HEK293 (cell line): Measurements from ENCODE around the gene DCST1.
A peak's percentile ranks its signal among the peaks of the same experiment; 100 is the strongest.

Experiments
- CTCF ChIA-PET: fragments of 350-600 bp; formaldehyde crosslinking; extraction: SDS; loops from one replicate; lab custom pipeline; 2021; ENCODE audit warnings: antibody characterized with exemption; lab: Yijun Ruan, JAX
- POLR2A ChIA-PET: fragments of 300-600 bp; formaldehyde crosslinking; extraction: SDS; loops from one replicate; lab custom pipeline; 2020; ENCODE audit warnings: antibody characterized with exemption, inconsistent platforms; lab: Yijun Ruan, JAX
- H3K27ac ChIP-seq: fragments of 200-500 bp; sonication (Bioruptor generic); 2 replicates; pipeline ENCODE4 v1.5.1; 2014; ENCODE audit warnings: low read depth, low read length, control low read depth, inconsistent platforms; ENCODE audit errors: extremely low read depth
- H3K36me3 ChIP-seq, 2 experiments: fragments of 200-500 bp in 1 of 2; sonication (Bioruptor generic) in 1 of 2; 1 replicate in 1 of 2; 2 replicates in 1 of 2; pipeline ENCODE4 v1.5.1; 2014 to 2017; ENCODE audit warnings: inconsistent platforms in 2 of 2, low read length in 2 of 2; ENCODE audit not compliant: control insufficient read depth in 2 of 2, insufficient read depth in 1 of 2
- H3K4me1 ChIP-seq: fragments of 200-500 bp; sonication (Bioruptor generic); 2 replicates; pipeline ENCODE4 v1.5.1; 2014; ENCODE audit warnings: mild to moderate bottlenecking, low read length, inconsistent platforms; ENCODE audit not compliant: control insufficient read depth, insufficient read depth
- H3K4me3 ChIP-seq: 2 replicates; pipeline ENCODE4 v1.5.1; 2011; ENCODE audit warnings: low read depth, mild to moderate bottlenecking, control low read depth, low read length, moderate library complexity
- H3K9me3 ChIP-seq: fragments of 200-500 bp; sonication (Bioruptor generic); 2 replicates; pipeline ENCODE4 v1.5.1; 2014; ENCODE audit warnings: low read depth, low read length, inconsistent platforms; ENCODE audit not compliant: control insufficient read depth, insufficient read depth
- GLIS1 ChIP-seq: fragments of 450-650 bp; formaldehyde crosslinking; IDR thresholded peaks from 2 replicates; pipeline ENCODE4 v1.5.1; 2016; ENCODE audit warnings: missing biosample characterization, missing genetic modification characterization
- GLIS2 ChIP-seq: fragments of 450-650 bp; formaldehyde crosslinking; IDR thresholded peaks from 2 replicates; pipeline ENCODE4 v1.5.1; 2016; ENCODE audit warnings: missing biosample characterization, missing genetic modification characterization
- HIC1 ChIP-seq: fragments of 450-650 bp; formaldehyde crosslinking; IDR thresholded peaks from 2 replicates; pipeline ENCODE4 v1.5.1; 2016; ENCODE audit warnings: missing biosample characterization, missing genetic modification characterization
- PRDM1 ChIP-seq: fragments of 450-650 bp; formaldehyde crosslinking; IDR thresholded peaks from 2 replicates; pipeline ENCODE4; 2016; ENCODE audit warnings: missing biosample characterization, missing genetic modification characterization
- REST ChIP-seq: fragments of 450-650 bp; formaldehyde crosslinking; IDR thresholded peaks from 2 replicates; pipeline ENCODE4 v1.5.1; 2016; ENCODE audit warnings: missing biosample characterization, missing genetic modification characterization
- SP2 ChIP-seq: fragments of 450-650 bp; formaldehyde crosslinking; IDR thresholded peaks from 2 replicates; pipeline ENCODE4 v1.5.1; 2016; ENCODE audit warnings: missing biosample characterization, missing genetic modification characterization
- ZFP69B ChIP-seq: fragments of 450-650 bp; formaldehyde crosslinking; IDR thresholded peaks from 2 replicates; pipeline ENCODE4 v1.5.1; 2016; ENCODE audit warnings: missing biosample characterization, missing genetic modification characterization
- ZIC2 ChIP-seq: fragments of 450-650 bp; formaldehyde crosslinking; IDR thresholded peaks from 2 replicates; pipeline ENCODE4 v1.5.1; 2016; ENCODE audit warnings: missing biosample characterization, missing genetic modification characterization
- ZNF18 ChIP-seq: fragments of 450-650 bp; formaldehyde crosslinking; IDR thresholded peaks from 2 replicates; pipeline ENCODE4 v1.5.1; 2016; ENCODE audit warnings: missing biosample characterization, missing genetic modification characterization
- ZNF2 ChIP-seq: fragments of 450-650 bp; formaldehyde crosslinking; IDR thresholded peaks from 2 replicates; pipeline ENCODE4 v1.5.1; 2016; ENCODE audit warnings: missing biosample characterization, missing genetic modification characterization
- ZNF350 ChIP-seq: fragments of 450-650 bp; formaldehyde crosslinking; IDR thresholded peaks from 2 replicates; pipeline ENCODE4 v1.5.0; 2017; ENCODE audit warnings: missing biosample characterization, mild to moderate bottlenecking, missing genetic modification characterization
- ZNF391 ChIP-seq: fragments of 450-650 bp; formaldehyde crosslinking; IDR thresholded peaks from 2 replicates; pipeline ENCODE4 v1.5.1; 2016; ENCODE audit warnings: low read depth, missing biosample characterization, missing genetic modification characterization, borderline replicate concordance
- ZNF626 ChIP-seq: fragments of 450-650 bp; sonication (Bioruptor Pico); formaldehyde crosslinking; IDR thresholded peaks from 2 replicates; pipeline ENCODE4 v1.5.1; 2018; ENCODE audit warnings: missing biosample characterization, missing genetic modification characterization, inconsistent platforms
- ZNF692 ChIP-seq: fragments of 450-650 bp; formaldehyde crosslinking; IDR thresholded peaks from 2 replicates; pipeline ENCODE4 v1.5.1; 2016; ENCODE audit warnings: missing biosample characterization, missing genetic modification characterization
- TF ChIP-seq, protein P1 (sequence below): fragments of 450-650 bp; formaldehyde crosslinking; IDR thresholded peaks from 2 replicates; pipeline ENCODE4 v1.5.1; 2016; ENCODE audit warnings: missing biosample characterization, missing genetic modification characterization

Gene DCST1

GRCh38 chr1:155086128-155086741 lies 52.6 kb downstream of the DCST1 start (continued):
- TF ChIP-seq, protein P1, sequence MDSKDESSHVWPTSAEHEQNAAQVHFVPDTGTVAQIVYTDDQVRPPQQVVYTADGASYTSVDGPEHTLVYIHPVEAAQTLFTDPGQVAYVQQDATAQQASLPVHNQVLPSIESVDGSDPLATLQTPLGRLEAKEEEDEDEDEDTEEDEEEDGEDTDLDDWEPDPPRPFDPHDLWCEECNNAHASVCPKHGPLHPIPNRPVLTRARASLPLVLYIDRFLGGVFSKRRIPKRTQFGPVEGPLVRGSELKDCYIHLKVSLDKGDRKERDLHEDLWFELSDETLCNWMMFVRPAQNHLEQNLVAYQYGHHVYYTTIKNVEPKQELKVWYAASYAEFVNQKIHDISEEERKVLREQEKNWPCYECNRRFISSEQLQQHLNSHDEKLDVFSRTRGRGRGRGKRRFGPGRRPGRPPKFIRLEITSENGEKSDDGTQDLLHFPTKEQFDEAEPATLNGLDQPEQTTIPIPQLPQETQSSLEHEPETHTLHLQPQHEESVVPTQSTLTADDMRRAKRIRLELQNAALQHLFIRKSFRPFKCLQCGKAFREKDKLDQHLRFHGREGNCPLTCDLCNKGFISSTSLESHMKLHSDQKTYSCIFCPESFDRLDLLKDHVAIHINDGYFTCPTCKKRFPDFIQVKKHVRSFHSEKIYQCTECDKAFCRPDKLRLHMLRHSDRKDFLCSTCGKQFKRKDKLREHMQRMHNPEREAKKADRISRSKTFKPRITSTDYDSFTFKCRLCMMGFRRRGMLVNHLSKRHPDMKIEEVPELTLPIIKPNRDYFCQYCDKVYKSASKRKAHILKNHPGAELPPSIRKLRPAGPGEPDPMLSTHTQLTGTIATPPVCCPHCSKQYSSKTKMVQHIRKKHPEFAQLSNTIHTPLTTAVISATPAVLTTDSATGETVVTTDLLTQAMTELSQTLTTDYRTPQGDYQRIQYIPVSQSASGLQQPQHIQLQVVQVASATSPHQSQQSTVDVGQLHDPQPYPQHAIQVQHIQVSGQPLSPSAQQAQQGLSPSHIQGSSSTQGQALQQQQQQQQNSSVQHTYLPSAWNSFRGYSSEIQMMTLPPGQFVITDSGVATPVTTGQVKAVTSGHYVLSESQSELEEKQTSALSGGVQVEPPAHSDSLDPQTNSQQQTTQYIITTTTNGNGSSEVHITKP (tag by site-specific recombination): peak; percentile 28; the same call in 1 of the 2 replicates
- TF ChIP-seq ZNF350 (tag by site-specific recombination) (no peak), ZNF692 (tag by site-specific recombination) (peak; percentile 48; the same call in 1 of the 2 replicates), GLIS2 (tag by site-specific recombination) (peak; percentile 56), ZFP69B (tag by site-specific recombination) (0 out of 2 replicates have a peak, but pooled peaks have one; percentile 15), ZNF2 (tag by site-specific recombination) (peak; percentile 71; the same call in 1 of the 2 replicates), REST (peak; percentile 14; the same call in 1 of the 2 replicates), PRDM1 (tag by site-specific recombination) (peak; percentile 14; the same call in 1 of the 2 replicates), ZNF391 (tag by site-specific recombination) (peak; percentile 53; the same call in 1 of the 2 replicates)
- TF ChIP-seq, all 188 proteins: peak for 15

GRCh38 chr1:155086856-155087535 lies 53.4 kb downstream of the DCST1 start:
- POLR2A ChIA-PET: no interaction called here
- peaks cover 10% of the 10 kb centered on the region for H3K4me1 ChIP-seq
- H3K27ac ChIP-seq: no peak overlapping the region; the same call in 1 of the 2 replicates
- no peaks in the 10 kb centered on the region for H3K36me3 ChIP-seq
- H3K9me3 ChIP-seq: no peaks in the 10 kb centered on the region
- no peak overlapping the region for H3K4me3 ChIP-seq
- CTCF ChIA-PET: interaction anchor here (0.6 to 4.5 kb wide), 15 partner anchors 13 to 143 kb away, joined by 3 to 117 read pairs (median 5); partner anchors contain the start of genes DPM3, EFNA4 and KRTCAP2
- TF ChIP-seq HIC1 (tag by site-specific recombination) (peak; percentile 36; the same call in 1 of the 2 replicates), GLIS1 (tag by site-specific recombination) (0 out of 2 replicates have a peak, but pooled peaks have one; percentile 29), ZNF18 (tag by site-specific recombination) (no peak), SP2 (tag by site-specific recombination) (peak; percentile 26; the same call in 1 of the 2 replicates), ZIC2 (tag by site-specific recombination) (peak; percentile 18; the same call in 1 of the 2 replicates), ZNF692 (tag by site-specific recombination) (peak; percentile 36; the same call in 1 of the 2 replicates), ZNF626 (tag by site-specific recombination) (no peak), ZFP69B (tag by site-specific recombination) (peak; percentile 48)
